Smooth muscle cell (in vitro differentiated cells): Measurements from ENCODE around the gene TUBA3C. TPM values are rescaled to one million over a fixed set of nuclear protein-coding genes. Genes with fewer than 3 reads are reported as not detected.

ENCODE experiments used
- DNase-seq: peaks from one replicate; lab custom pipeline; 2025; ENCODE audit not compliant: unreplicated experiment; lab: John Stamatoyannopoulos, UW
- H2AFZ ChIP-seq: fragments of 200-600 bp; sonication (generic); 2 replicates; pipeline ENCODE4 v1.6.0; 2016; ENCODE audit warnings: antibody characterized with exemption, low read depth, mild to moderate bottlenecking
- H3F3A ChIP-seq: fragments of 200-600 bp; sonication (generic); 2 replicates; pipeline ENCODE4 v1.6.0; 2017; ENCODE audit warnings: antibody characterized with exemption, low read depth
- H3K27ac ChIP-seq: fragments of 200-600 bp; sonication (generic); 2 replicates; pipeline ENCODE4 v1.5.1; 2016; ENCODE audit warnings: low read depth, mild to moderate bottlenecking
- H3K27me3 ChIP-seq: fragments of 200-600 bp; sonication (generic); 2 replicates; pipeline ENCODE4 v1.6.1; 2016; ENCODE audit warnings: low read depth, mild to moderate bottlenecking
- H3K36me3 ChIP-seq: fragments of 200-600 bp; sonication (generic); 2 replicates; pipeline ENCODE4 v1.5.1; 2016; ENCODE audit warnings: low read depth
- H3K4me1 ChIP-seq: fragments of 200-600 bp; sonication (generic); 2 replicates; pipeline ENCODE4 v1.5.1; 2016; ENCODE audit warnings: low read depth
- H3K4me2 ChIP-seq: fragments of 200-600 bp; sonication (generic); 2 replicates; pipeline ENCODE4 v1.6.0; 2016; ENCODE audit warnings: mild to moderate bottlenecking
- H3K4me3 ChIP-seq: fragments of 200-600 bp; sonication (generic); 2 replicates; pipeline ENCODE4 v1.5.1; 2016; ENCODE audit warnings: mild to moderate bottlenecking
- H3K79me2 ChIP-seq: fragments of 200-600 bp; sonication (generic); 2 replicates; pipeline ENCODE4 v1.6.0; 2016; ENCODE audit warnings: low read depth, mild to moderate bottlenecking
- H3K9ac ChIP-seq: fragments of 200-600 bp; sonication (generic); 2 replicates; pipeline ENCODE4 v1.6.0; 2016; ENCODE audit warnings: low read depth
- H3K9me3 ChIP-seq: fragments of 200-600 bp; sonication (generic); replicated peaks from 2 replicates; pipeline ENCODE4 v1.5.1; 2016; ENCODE audit warnings: low read depth
- H4K20me1 ChIP-seq: fragments of 200-600 bp; sonication (generic); 2 replicates; pipeline ENCODE4 v1.6.0; 2016; ENCODE audit warnings: low read depth
- WGBS: methylation state at CpG from one replicate; pipeline ENCODE4 v1.1.7; 2016; ENCODE audit warnings: low lambda C conversion rate; 5-methylcytosine and 5-hydroxymethylcytosine counted together
- polyA plus RNA-seq: library from polyadenylated mRNA; unstranded; fragments of >200 nt; fragmentation: Nextera tagmentation; extraction: Ambion mirVana; gene quantifications from 2 replicates; pipeline ENCODE4 v1.2.1, GENCODE V29; 2016
- total RNA-seq: library from RNA; depleted of rRNA; stranded (reverse); fragments of >200 nt; gene quantifications from 2 replicates; pipeline ENCODE4 v1.2.3, GENCODE V29; 2014
- TF ChIP-seq, protein P1 (sequence below): fragments of 200-600 bp; sonication (generic); IDR thresholded peaks from 2 replicates; pipeline ENCODE4 v1.5.1; 2017; ENCODE audit warnings: borderline replicate concordance, mild to moderate bottlenecking, antibody characterized with exemption; ENCODE audit not compliant: insufficient read depth, poor library complexity, severe bottlenecking

The TUBA3C gene
- total and polyA plus RNA-seq, 2 experiments from 2014 or later = not detected

- WGBS = 67% methylated on average over 5 of the region's 5 CpGs
- Histone ChIP-seq H3K9ac (no peak overlapping the region), H3K27me3 (no peaks in the 10 kb centered on the region), H3K4me2 (no peak overlapping the region), H3K36me3 (no peaks in the 10 kb centered on the region), H2AFZ (no peak overlapping the region), H3K79me2 (no peaks in the 10 kb centered on the region), H3K4me3 (no peak overlapping the region), H4K20me1 (no peaks in the 10 kb centered on the region), H3F3A (no peaks in the 10 kb centered on the region), H3K27ac (no peak overlapping the region), H3K9me3 (peaks cover 3% of the 10 kb centered on the region), H3K4me1 (no peaks in the 10 kb centered on the region)
- TF ChIP-seq, protein P1, sequence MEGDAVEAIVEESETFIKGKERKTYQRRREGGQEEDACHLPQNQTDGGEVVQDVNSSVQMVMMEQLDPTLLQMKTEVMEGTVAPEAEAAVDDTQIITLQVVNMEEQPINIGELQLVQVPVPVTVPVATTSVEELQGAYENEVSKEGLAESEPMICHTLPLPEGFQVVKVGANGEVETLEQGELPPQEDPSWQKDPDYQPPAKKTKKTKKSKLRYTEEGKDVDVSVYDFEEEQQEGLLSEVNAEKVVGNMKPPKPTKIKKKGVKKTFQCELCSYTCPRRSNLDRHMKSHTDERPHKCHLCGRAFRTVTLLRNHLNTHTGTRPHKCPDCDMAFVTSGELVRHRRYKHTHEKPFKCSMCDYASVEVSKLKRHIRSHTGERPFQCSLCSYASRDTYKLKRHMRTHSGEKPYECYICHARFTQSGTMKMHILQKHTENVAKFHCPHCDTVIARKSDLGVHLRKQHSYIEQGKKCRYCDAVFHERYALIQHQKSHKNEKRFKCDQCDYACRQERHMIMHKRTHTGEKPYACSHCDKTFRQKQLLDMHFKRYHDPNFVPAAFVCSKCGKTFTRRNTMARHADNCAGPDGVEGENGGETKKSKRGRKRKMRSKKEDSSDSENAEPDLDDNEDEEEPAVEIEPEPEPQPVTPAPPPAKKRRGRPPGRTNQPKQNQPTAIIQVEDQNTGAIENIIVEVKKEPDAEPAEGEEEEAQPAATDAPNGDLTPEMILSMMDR = no peak
- no peak for DNase-seq
Measured at GRCh38 chr13:19185865-19186645, 4.4 kb upstream of the TUBA3C start.

DNA sequence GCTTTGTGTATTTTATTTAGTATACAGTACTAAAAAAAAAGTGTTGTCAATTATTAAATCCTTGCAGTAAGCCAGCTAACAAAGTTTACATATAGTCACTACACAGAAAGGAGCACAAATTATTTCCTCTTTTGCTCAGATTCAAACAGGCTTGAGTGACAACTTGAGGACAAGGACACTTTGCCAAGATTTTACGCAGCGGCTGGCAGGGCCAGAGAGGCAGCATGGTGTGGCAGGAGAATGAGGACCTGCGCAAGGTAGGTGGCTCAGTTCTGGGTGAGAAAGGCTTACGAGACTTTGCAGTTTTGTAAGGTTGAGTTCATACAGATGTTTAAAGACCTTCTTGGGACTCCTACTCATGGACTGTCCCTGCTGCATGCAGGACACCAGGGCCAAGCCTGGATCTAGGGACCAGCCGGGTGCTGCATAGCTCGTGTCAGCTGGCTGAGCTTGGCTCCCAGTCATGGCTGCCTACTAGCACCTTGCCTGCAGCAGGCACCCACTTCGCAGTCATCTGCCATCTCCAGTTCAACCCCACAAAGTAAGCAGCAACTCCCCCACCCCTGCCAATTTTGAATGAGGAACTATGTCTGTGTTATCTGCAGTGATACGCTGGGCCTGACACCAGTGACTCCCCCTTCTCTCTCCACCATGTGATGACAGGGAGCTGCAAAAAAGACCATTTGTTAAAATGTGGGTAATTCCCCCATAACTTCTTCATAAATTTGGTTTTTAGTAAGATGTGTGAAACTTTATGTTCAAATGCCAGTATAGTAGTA, 3.7 kb upstream of the TUBA3C start:
- TF ChIP-seq, protein P1 = no peak
- Histone ChIP-seq H3K4me1 (no peaks in the 10 kb centered on the region), H3K9me3 (peaks cover 3% of the 10 kb centered on the region), H3K79me2 (no peaks in the 10 kb centered on the region), H3K4me2 (no peak overlapping the region), H3K4me3 (no peak overlapping the region), H3K36me3 (no peaks in the 10 kb centered on the region), H3F3A (no peaks in the 10 kb centered on the region), H2AFZ (no peak overlapping the region), H4K20me1 (no peaks in the 10 kb centered on the region), H3K27ac (no peak overlapping the region), H3K9ac (no peak overlapping the region), H3K27me3 (no peaks in the 10 kb centered on the region)
- no peak for DNase-seq
- 77% methylated on average over 8 of the region's 8 CpGs for WGBS

- Histone ChIP-seq H3K27ac (no peak overlapping the region), H2AFZ (no peak overlapping the region), H3F3A (no peaks in the 10 kb centered on the region), H3K9ac (no peak overlapping the region), H3K4me2 (no peak overlapping the region), H3K9me3 (peaks cover 3% of the 10 kb centered on the region), H3K4me1 (no peaks in the 10 kb centered on the region), H3K27me3 (no peaks in the 10 kb centered on the region), H4K20me1 (no peaks in the 10 kb centered on the region), H3K4me3 (no peak overlapping the region), H3K79me2 (no peaks in the 10 kb centered on the region), H3K36me3 (no peaks in the 10 kb centered on the region)
- 89% methylated on average over 5 of the region's 5 CpGs for WGBS
- TF ChIP-seq, protein P1 = no peak
- no peak for DNase-seq
Measured at GRCh38 chr13:19184176-19184575, 2.6 kb upstream of the TUBA3C start.
